GM19239 (cell line): ENCODE measurements around the gene KCNJ6.

ENCODE experiments used
- DNase-seq: peaks from one replicate; pipeline ENCODE4 v3.0.0; 2011; ENCODE audit warnings: low spot score; ENCODE audit not compliant: insufficient read length
- FAIRE-seq: peaks from 2 replicates; lab custom pipeline; 2011; peaks lifted over from hg19 to GRCh38; lab: Jason Lieb, UNC

Gene KCNJ6

DNA sequence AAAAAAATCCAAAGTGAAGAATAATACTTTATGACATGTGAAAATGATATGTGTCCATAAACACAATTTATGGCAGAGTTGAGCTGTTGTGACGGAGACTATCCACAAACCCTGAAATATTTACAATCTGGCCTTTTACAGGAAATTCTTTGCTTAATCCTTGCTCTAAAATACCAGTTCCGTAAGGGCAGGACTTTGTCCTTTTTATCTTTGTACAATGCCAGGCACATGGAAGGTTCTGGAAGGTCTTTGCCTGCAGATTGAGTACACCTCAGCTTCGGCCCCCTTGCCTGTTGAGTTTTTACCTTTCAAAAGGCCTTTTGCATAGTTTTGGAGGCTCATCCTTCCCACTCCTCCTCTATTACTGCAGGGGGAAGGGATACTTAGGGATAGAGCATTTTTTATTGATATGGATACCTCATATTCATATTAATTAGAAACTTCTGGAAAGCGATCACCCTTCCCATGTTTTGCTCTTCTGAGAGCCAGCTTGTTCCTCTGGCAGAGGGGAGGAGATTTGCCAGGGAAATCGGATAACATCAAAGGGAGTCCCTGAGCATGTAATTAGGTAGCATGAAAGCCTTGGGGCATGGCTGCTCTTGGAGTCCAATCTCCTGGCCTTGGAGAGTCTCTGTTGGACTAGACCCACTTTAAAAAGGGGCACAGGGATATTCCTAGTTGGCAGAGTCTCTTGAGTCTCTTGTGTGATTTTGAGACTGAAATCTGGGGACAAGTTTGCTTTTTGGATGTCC is 217.1 kb downstream of the KCNJ6 start:
- FAIRE-seq (no peak), DNase-seq (no peak)

DNA sequence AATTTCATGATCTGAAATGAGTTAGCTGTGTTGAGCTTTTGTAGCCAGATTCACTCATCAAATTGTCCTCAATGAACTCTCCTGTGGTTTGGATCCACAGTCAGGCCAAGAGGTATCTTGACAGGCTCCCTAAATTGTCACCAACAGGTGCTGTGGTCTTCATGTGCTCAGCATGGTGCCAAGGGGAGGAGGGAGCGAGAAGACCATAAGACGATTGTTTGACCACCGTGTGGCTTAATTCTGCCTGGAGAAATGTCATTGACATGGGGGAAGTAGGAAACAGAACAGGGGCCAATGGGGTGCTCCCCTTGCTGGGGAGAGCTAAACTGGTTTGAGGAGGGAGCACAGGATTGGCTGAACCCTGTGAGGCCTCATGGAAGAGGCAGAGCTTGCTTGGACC is 219.3 kb downstream of the KCNJ6 start:
- no peak for DNase-seq
- no peak for FAIRE-seq

DNA sequence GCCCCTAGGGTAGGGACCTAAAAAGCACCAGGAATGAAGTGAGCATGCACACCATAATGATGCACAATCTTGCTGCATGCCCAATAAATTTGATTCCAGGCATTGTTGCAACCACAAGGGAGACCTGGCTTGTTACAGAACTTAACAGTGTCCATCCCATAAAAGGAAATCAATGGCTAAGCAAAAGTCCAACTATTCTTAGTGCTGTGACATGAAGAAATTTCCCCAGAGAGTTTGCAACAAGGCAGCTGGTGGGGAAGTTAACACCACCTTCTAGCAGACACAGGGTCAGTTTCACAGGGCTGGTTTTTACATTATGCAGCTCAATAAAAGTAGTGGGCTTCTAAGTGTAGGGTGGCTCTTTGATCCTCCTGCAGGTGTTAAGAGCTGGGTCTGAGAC is 221.1 kb downstream of the KCNJ6 start:
- DNase-seq = no peak
- no peak for FAIRE-seq

DNA sequence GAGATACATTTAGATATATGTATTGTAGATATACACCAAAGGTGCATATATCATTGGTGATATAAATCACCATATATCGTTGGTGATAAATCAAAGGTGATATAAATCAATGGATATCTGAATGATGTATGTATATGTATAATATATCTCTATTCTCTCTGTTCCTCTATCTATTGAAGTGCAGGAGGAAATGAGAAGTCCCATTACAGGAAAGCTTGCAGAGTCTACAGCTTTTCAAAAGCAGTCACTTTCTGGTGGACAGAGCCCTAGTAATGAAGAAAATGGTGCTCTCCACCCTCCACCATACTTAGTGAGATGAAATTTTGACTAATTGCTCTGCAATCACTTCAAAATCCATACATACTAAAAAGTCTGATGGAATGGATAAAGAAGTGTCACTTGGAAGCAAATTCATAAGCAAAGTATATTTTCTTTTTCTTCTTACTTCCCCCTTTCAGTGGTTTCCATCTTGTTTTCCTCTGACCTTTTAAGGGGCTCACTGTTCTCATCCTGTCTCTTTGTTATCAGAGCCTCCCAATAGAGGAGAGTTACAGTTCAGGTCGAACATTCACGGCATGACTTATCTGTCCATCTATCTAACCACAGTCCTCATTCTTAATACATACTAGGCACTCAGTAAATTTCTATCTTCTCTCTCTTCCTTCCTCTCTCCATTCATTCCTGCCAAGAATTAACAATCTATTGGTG is 227.2 kb downstream of the KCNJ6 start:
- no peak for FAIRE-seq
- no peak for DNase-seq

DNA sequence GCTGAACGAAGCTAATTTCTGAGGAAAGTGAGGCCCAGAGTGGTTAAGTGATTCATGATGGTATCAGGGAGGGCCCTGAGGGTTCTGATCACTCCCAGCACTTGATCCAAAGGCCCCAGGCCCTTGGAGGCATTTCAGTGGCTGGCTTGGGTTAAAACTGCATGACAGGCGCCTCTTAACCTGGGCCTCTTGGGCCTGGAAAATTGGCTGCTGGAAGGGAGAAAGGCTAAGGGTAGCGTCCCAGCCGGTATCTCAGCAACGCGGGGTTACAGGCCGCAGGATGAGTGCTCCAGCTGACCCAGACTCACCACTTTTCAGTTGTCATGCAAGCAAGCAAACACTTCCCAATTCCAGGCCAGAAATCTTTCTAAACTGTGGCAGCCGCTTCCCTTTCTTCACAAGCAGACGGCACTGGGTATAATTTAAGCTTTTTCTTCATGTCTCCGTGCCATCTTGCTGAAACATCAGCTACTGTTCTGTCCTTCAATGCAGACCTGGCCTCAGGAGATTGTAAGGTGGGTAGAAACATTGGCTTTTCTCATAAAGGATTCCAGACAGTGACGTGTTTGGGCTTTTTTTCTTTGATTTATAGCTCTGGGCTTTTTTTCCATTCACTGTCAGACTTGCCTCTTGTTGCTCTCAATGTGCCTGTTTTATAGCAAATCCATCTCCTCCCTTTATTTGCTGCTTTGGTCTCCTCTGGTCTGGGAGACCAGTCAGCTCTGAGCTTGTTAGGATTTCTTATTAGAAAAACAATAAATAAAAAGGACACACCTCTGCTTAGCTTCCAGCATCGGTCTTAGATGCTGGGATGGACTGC is 229.1 kb downstream of the KCNJ6 start:
- no peak for DNase-seq
- no peak for FAIRE-seq

DNA sequence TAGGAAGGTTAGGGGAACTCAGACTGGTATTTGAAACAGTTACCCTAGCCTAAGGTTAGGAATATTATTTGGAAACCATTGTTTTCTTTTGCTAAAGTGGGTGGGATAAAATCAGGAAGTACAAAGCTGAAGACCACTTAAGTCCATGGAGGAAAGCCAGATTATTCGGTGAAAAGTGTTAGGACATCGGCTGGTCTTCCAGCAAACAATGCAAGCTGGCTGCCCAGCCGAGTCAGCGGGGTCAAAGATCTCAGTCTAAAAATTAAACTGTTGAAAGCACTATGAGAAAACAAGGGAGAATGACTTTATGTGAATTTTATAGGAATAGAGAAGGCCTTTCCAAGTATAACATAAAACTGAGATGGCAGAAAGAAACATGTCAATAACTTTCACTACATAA is 231.7 kb downstream of the KCNJ6 start:
- DNase-seq (no peak), FAIRE-seq (no peak)

DNA sequence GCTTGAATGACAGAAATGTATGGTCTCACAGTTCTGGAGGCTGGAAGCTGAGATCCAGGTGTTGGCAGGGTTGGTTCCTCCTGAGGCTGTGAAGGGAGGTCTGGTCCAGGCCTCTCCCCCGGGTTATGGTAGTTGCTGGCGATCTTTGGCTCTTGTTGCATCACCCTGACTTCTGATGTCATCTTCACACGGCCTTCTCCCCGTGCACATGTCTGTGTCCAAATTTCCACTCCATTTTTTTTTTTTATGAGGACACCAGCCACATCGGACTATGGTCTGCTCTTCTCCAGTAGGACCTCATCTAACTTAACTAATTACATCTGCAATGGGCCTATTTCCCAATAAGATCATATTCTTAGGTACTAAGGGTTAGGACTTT is 232.2 kb downstream of the KCNJ6 start:
- FAIRE-seq (no peak), DNase-seq (no peak)

DNA sequence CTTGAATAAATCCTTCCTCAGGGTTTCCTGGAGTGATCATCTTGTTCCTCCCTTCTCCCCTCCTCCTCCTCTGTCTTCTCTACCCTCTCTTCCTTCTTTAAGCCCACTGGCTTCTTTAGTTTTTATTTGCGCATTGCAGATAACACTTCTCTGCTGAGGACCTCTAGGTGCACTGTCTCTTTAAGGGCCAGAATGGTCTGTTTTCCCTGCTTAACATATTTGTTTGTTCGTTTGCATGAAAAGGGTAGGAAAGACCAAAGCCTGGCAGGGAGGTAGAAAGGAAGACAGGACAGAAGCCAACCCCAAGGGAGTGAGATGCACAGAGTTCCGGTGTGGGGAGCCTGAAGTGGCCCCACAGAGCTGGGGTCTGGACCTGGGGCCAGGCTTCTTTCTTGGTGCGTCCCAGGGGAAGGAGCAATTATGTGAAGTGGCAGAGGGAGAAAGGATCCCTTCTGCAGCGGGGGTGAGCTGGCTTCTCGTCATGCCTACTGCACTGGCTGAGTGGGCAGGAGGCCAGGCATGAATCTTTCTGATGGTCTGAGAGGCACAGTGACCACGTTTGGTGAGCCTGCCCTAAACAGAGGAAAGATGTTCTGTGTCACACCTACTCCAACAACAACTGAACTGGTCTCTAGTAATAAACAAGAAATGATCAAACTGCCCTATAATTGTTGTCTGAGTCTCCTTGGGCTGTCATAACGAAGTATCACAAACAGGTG is 232.7 kb downstream of the KCNJ6 start:
- FAIRE-seq = no peak
- DNase-seq = no peak

DNA sequence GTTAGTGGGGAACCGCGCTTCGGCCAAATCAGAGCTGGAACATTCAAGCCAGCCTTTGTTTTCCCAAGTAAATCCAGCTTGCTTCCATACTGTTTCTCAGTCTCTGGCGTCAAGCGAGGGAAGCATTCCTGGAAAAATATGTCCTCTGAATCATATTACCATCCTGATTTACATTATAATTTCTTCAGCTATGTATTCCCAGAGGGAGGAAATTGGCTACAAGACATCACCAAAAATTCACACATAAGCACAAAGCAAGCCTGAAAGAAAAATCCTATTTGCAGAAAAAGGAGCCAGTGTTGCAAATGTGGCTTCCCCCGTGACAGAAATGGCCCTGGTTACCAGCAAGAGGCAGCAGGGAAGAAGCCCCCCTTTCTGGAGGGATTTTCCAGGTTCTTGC is 233.3 kb downstream of the KCNJ6 start:
- no peak for FAIRE-seq
- no peak for DNase-seq

DNA sequence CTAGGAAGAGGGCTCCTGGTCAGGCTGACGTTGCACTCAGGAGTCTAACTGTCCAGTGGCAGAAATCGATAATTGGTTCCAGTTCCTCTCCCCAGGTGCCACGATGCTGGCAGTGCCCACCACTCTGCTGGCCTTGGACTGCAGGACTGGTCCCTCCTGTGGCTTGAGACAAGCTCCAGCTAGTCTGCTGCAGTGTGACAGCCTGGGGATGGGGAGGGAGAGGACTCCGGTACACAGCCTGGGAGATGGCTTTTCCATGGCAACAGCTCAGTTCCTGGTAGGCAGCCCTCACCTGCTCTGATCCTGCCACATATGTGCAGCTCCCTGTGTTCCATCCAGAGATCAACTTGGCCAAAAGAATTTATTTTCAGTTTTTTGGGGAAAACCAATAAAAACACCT is 239.3 kb downstream of the KCNJ6 start:
- DNase-seq = no peak
- no peak for FAIRE-seq

DNA sequence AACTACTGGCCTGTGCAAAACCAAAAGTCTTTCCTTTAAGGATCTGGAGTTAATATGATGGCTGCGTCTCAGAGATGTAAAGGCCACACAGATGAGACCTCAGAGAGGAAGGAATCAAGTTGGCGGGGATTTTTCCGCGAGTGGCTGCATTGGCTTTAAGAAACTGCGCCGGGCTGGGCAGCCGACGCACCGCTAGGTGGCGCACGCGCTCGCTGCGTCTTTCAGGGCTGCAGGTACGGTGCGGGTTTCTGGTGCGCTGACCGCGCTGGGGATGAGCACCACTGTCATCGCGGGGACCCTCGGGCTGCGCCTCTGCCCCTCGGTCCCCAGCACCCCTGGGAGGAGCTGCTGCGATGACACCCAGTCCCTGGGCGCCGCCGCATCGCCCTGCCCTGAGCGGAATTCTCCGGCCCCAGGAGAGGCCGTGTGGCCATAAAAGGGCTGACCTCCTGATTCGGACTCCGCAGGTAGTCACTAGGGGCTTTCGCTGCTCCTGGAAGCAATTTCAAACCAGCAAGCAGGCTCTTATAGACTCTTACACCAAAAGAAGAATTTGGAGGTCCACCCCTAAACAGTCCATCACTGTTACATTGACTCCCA is 241.0 kb downstream of the KCNJ6 start:
- FAIRE-seq (no peak), DNase-seq (peak; percentile 56)

DNA sequence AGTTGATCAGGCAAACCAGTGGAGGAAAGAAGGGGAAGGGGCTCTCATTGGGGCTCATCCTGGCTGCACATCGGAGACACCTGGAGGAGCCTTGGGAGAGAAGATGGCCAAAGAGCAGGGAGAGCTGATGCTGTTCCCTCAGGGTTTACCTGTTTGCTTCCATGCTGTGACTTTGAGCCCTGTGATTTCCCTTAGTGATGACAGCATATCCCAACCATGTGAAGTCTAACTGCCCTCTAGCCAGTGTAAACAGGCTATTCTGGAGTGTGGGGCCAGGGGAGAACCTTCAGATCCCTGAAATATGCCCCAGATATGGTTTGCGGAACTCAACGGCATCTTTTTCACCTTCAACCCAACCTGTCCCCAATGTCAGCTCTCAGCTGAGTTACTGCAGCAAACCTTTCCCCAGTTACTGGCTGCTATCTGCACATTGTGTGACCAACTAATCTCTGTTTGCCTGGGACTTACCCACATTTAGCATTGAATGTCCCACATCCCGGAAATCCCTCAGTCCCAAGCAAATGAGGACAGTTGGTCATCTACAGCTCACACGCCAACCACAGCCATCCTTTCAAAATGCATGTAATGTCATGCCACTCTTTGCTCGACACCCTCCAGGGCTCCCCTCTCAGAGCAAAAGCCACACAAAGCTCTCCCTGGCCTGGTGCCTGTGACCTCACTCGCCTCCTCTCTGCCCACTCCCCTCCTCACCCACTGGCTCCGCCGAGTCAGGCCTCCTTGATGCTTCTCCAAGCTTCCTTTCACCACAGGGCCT is 242.3 kb downstream of the KCNJ6 start:
- FAIRE-seq (no peak), DNase-seq (no peak)

DNA sequence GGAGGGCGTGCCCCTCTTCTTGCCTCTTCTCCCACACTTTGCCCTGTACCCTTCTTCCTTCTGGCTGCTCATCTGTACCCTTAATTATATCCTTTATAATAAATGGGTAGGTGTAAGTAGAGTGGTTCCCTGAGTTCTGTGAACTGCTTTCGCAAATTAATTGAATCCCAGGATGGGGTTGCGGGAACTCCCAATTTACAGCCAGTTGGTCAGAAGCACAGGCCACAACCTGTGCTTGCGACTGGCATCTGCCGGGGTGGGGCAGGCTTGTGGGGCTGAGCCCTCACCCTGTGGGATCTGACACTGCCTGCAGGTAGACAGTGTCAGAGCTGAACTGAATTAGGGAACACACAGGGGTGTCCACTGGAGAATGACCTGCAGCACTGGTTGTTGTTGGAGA is 244.9 kb downstream of the KCNJ6 start:
- DNase-seq (no peak), FAIRE-seq (no peak)

DNA sequence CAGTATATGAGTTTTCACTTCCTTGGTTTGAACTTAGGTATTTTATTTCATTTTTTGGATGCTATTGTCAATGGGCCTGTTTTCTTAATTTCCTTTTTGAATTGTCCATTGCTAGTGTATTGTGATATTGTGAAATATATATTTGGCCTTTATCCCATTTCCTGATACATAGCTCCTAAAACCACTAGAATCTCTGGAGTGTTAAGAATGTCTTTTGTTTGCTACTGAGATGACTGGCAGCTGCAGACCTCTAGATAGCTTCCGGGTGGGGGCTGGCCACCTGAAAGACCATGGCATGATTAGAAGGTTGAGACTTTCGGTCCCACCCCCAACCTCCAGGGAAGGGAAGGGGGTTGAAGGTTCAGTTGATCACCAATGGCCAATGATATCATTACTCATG is 245.4 kb downstream of the KCNJ6 start:
- no peak for DNase-seq
- no peak for FAIRE-seq

DNA sequence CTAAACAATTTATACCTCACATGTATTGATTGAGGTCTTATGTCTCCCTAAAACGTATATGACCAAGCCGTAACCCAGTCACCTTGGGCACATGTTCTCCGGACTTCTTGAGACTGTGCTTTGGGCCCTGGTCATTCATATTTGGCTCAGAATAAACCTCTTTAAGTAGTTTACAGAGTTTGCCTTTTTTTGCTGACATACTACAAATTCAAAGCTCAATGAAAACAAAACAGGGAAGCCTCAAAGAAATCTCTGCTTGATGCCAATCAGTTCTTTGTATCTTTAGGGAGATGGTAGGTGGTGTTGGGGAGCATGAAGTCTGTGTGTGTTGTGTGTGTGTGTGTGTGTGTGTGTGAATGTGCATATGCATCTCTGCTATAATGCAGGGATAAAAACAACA is 247.0 kb downstream of the KCNJ6 start:
- DNase-seq (no peak), FAIRE-seq (no peak)

DNA sequence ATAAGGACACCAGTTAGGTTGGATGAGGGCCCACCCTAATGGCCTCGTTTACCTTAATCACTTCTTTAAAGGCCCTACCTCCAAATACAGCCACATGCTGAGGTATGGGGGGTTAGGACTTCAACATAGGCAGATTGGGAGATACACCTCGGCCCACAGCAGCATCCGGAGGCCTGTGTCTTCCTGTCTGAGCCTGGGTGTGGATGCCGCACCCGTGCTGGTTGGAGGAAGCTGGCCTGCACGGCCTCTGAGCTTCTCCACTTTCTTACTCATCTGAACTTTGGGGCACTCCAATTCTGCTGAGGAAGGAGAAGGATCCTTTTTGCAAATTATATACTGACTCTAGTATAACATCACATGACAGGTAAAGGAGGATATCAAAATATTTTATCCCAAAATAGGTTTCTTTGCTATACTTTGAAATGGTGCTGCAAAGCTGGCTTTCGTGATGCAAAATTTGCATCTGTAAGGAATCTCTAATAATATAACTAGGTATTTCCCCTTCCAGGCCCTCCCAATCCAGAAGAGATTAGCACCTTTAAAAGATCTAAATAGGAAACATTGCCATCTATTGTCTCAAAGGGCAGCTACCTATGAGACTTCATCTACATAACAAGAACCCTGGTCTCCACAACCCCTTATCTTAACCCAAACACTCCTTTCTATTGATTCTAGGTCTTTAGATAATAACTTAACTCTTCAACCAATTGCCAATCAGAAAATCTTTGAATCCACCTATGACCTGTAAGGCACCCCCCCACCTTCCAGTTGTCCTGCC is 247.6 kb downstream of the KCNJ6 start:
- no peak for DNase-seq

DNA sequence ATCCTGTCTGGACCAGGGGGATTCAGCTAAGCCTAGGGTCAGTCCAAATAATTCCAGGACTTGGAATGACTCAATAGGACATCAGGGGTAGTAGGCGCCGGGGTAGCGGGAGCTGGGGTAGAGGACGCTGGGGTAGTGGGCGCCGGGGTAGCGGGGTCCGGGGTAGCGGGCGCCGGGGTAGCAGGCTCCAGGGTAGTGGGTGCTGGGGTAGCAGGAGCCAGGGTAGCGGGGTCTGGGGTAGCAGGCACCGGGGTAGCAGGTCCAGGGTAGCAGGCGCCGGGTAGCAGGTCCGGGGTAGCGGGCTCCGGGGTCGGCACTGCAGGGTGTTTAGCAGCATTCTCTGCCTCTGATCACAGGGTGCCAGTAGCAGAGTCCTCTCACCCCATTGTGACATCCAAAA is 248.9 kb downstream of the KCNJ6 start:
- no peak for DNase-seq
- FAIRE-seq = no peak

More for the DNA sequence above, 247.6 kb downstream of the KCNJ6 start:
- FAIRE-seq = no peak

DNA sequence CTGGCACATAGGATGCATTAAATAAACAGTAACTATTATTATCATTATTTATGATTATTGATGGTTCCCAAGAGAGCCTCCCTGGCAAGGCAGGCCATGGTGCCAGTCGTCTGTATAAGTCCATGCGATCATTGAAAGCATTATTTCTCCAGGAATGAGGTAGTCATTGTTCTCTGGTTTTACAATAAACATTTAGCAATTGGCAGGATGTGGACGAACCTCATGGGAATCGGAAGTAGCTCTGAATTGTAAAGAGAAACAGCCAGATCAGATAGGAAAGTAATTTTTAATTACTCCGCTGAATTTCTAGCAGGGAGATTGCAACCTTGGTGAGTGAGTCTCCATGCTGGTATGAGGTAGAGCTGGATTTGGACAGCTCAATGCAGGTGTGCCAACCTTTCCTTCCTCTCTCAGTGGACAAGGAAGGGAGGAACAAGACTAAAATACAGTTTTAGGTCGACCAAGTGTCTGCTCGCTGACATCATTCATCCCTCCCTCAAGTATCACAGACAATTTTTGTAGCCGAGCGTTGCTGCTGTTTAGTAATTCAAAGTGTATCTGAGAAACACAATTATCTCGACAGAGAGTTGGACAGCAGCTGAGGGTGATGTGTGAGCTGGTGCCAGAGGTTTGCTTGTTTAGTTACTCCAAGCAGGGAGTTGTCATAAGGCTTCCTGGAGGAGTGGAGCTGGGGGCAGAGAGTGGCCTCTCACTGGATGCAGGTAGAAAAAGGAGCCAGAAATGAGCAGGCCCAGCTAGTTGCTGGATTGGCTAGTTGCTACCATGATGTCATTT is 250.8 kb downstream of the KCNJ6 start:
- no peak for DNase-seq
- FAIRE-seq = no peak
